ENCODE results near the gene NR6A1. TPM values are rescaled to one million over a fixed set of nuclear protein-coding genes. Genes with fewer than 3 reads are reported as not detected.

The NR6A1 gene
- total RNA-seq, 1 experiment from 2014 or later, result 6.7 TPM

- H3K27me3 Mint-ChIP-seq (ENCODE audit: unreplicated experiment), result no peaks in the 10 kb centered on the region
- BruUV-seq (replicated peaks), result no TSS peak
- H3K9me3 Mint-ChIP-seq (ENCODE audit: low read depth, unreplicated experiment), result no peaks in the 10 kb centered on the region
- CTCF ChIA-PET, result interaction anchor here (0.7 to 1.6 kb wide), 8 partner anchors 24 to 302 kb away, joined by 3 to 18 read pairs (median 4); partner anchors contain the start of genes NR6A1 and WDR38
- peaks cover 5% of the 10 kb centered on the region for H3K36me3 Mint-ChIP-seq (ENCODE audit: insufficient read depth, unreplicated experiment)
- no peak overlapping the region for H3K4me3 Mint-ChIP-seq (ENCODE audit: low read depth, unreplicated experiment)
- peak; percentile 48 for DNase-seq
- H3K27ac Mint-ChIP-seq (ENCODE audit: unreplicated experiment), result no peak overlapping the region
- intact Hi-C loops (cut with micrococcal nuclease; ENCODE audit: unreplicated experiment), result loop anchor here (1.0 to 5.0 kb wide), 3 partner anchors 65 to 201 kb away; no protein-coding TSS in a partner anchor
- H3K4me1 Mint-ChIP-seq (ENCODE audit: low read depth, unreplicated experiment), result no peaks in the 10 kb centered on the region
- peak; percentile 50 for TF ChIP-seq CTCF (IDR thresholded peaks at IDR 0.05; ENCODE audit: unreplicated experiment)
Measured at GRCh38 chr9:124551472-124552272, 219.4 kb downstream of the NR6A1 start.

GRCh38 chr9:124550072-124550471, 221.0 kb downstream of the NR6A1 start:
- no peak for TF ChIP-seq CTCF (IDR thresholded peaks at IDR 0.05; ENCODE audit: unreplicated experiment)
- Mint-ChIP-seq H3K27ac (ENCODE audit: unreplicated experiment) (no peak overlapping the region), H3K36me3 (ENCODE audit: insufficient read depth, unreplicated experiment) (peaks cover 5% of the 10 kb centered on the region), H3K9me3 (ENCODE audit: low read depth, unreplicated experiment) (no peaks in the 10 kb centered on the region), H3K4me3 (ENCODE audit: low read depth, unreplicated experiment) (no peak overlapping the region), H3K4me1 (ENCODE audit: low read depth, unreplicated experiment) (no peaks in the 10 kb centered on the region), H3K27me3 (ENCODE audit: unreplicated experiment) (no peaks in the 10 kb centered on the region)
- intact Hi-C loops (cut with micrococcal nuclease; ENCODE audit: unreplicated experiment), result loop anchor here (5.0 kb wide), 1 partner anchor 202 kb away; no protein-coding TSS in a partner anchor
- CTCF ChIA-PET, result no interaction called here
- DNase-seq, result no peak
- BruUV-seq (replicated peaks), result no TSS peak

GRCh38 chr9:124549016-124549415, 222.1 kb downstream of the NR6A1 start:
- H3K27me3 Mint-ChIP-seq (ENCODE audit: unreplicated experiment), result no peaks in the 10 kb centered on the region
- no peak for TF ChIP-seq CTCF (IDR thresholded peaks at IDR 0.05; ENCODE audit: unreplicated experiment)
- H3K9me3 Mint-ChIP-seq (ENCODE audit: low read depth, unreplicated experiment), result no peaks in the 10 kb centered on the region
- intact Hi-C loops (cut with micrococcal nuclease; ENCODE audit: unreplicated experiment), result no loop called here
- peaks cover 5% of the 10 kb centered on the region for H3K36me3 Mint-ChIP-seq (ENCODE audit: insufficient read depth, unreplicated experiment)
- CTCF ChIA-PET, result no interaction called here
- H3K4me1 Mint-ChIP-seq (ENCODE audit: low read depth, unreplicated experiment), result no peaks in the 10 kb centered on the region
- BruUV-seq (replicated peaks), result no TSS peak
- no peak overlapping the region for H3K4me3 Mint-ChIP-seq (ENCODE audit: low read depth, unreplicated experiment)
- DNase-seq, result no peak
- no peak overlapping the region for H3K27ac Mint-ChIP-seq (ENCODE audit: unreplicated experiment)

GRCh38 chr9:124544535-124544934, 226.6 kb downstream of the NR6A1 start:
- BruUV-seq (replicated peaks), result no TSS peak

More at GRCh38 chr9:124544535-124544934, 226.6 kb downstream of the NR6A1 start:
- H3K36me3 Mint-ChIP-seq (ENCODE audit: insufficient read depth, unreplicated experiment), result peaks cover 5% of the 10 kb centered on the region
- no peak for DNase-seq
- CTCF ChIA-PET, result no interaction called here
- intact Hi-C loops (cut with micrococcal nuclease; ENCODE audit: unreplicated experiment), result no loop called here
- TF ChIP-seq CTCF (IDR thresholded peaks at IDR 0.05; ENCODE audit: unreplicated experiment), result no peak
- H3K4me3 Mint-ChIP-seq (ENCODE audit: low read depth, unreplicated experiment), result no peak overlapping the region
- no peaks in the 10 kb centered on the region for H3K27me3 Mint-ChIP-seq (ENCODE audit: unreplicated experiment)
- no peak overlapping the region for H3K27ac Mint-ChIP-seq (ENCODE audit: unreplicated experiment)
- H3K4me1 Mint-ChIP-seq (ENCODE audit: low read depth, unreplicated experiment), result no peaks in the 10 kb centered on the region
- H3K9me3 Mint-ChIP-seq (ENCODE audit: low read depth, unreplicated experiment), result no peaks in the 10 kb centered on the region

Data from Calu3 (cell line).